Lower lobe of right lung (tissue), 2 donors: ENCODE measurements around the gene EHHADH. TPM values are rescaled to one million over a fixed set of nuclear protein-coding genes. Genes with fewer than 3 reads are reported as not detected.
A peak's percentile ranks its signal among the peaks of the same experiment; 100 is the strongest.

Experiments
- ATAC-seq, 2 donors: fragments of 200-7000 bp; cut with Tn5 transposase; one replicate each; pipeline ENCODE4 v1.9.1; 2020 to 2022; ENCODE audit warnings: mild to moderate bottlenecking in 2 of 2, moderate library complexity in 2 of 2
- DNase-seq: peaks from one replicate; pipeline ENCODE4 v3.0.0-alpha.2; 2020
- H3K27ac ChIP-seq: fragments of 200-600 bp; one replicate; pipeline ENCODE4 v1.8.0; 2022
- H3K27me3 ChIP-seq: fragments of 200-600 bp; one replicate; pipeline ENCODE4 v1.8.0; 2022; ENCODE audit warnings: low read depth
- H3K36me3 ChIP-seq: fragments of 200-600 bp; one replicate; pipeline ENCODE4 v1.8.0; 2022; ENCODE audit warnings: mild to moderate bottlenecking
- H3K4me1 ChIP-seq: fragments of 200-600 bp; one replicate; pipeline ENCODE4 v1.8.0; 2022
- H3K4me3 ChIP-seq: fragments of 200-600 bp; one replicate; pipeline ENCODE4 v1.8.0; 2022; ENCODE audit warnings: mild to moderate bottlenecking
- H3K9me3 ChIP-seq: fragments of 200-600 bp; one replicate; pipeline ENCODE4 v1.8.0; 2022
- intact Hi-C: fragments of 100-400 bp; cut with DNase I; formaldehyde crosslinking; loops from one replicate; pipeline ENCODE4 v1.11.0; 2022
- total RNA-seq: library from RNA; stranded (reverse); fragmentation: NEBNext Ultra II Directional; extraction: Animal tissue kit (Norgen Biotek cat#: 25700); gene quantifications from one replicate; pipeline ENCODE4 v1.2.1, GENCODE V29; 2021
- TF ChIP-seq, protein P1 (sequence below): fragments of 200-600 bp; IDR thresholded peaks from one replicate; pipeline ENCODE4 v1.8.0; 2022; ENCODE audit warnings: antibody characterized with exemption, mild to moderate bottlenecking
- donor health status: DM: no; HTN: yes; CAD: no; lungs with severe emphysema.

The EHHADH gene
- total RNA-seq, 1 donor from 2014 or later: 11.5 TPM

DNA sequence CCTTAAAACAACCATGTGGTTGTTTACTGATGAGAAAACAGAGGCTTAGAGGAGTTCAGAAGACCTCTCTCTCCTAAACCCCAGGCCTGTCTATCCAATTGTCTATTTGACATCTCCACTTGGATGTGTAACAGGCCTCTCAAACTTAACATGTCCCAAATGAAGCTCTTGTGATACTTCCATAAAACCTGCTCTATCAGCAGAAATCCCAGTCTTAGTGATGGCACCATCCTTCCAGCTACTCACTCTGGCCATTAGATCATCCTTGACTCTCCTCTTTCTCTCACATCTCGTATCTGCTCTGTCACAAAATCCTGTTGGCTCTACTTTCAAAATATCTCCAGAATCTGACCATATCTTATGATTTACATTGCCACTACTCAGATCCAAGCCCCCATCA, 28.8 kb downstream of the EHHADH start:
- no peak overlapping the region for H3K27ac ChIP-seq
- no peak overlapping the region for H3K4me3 ChIP-seq
- peaks cover 7% of the 10 kb centered on the region for H3K36me3 ChIP-seq
- H3K4me1 ChIP-seq: no peaks in the 10 kb centered on the region
- TF ChIP-seq, protein P1, sequence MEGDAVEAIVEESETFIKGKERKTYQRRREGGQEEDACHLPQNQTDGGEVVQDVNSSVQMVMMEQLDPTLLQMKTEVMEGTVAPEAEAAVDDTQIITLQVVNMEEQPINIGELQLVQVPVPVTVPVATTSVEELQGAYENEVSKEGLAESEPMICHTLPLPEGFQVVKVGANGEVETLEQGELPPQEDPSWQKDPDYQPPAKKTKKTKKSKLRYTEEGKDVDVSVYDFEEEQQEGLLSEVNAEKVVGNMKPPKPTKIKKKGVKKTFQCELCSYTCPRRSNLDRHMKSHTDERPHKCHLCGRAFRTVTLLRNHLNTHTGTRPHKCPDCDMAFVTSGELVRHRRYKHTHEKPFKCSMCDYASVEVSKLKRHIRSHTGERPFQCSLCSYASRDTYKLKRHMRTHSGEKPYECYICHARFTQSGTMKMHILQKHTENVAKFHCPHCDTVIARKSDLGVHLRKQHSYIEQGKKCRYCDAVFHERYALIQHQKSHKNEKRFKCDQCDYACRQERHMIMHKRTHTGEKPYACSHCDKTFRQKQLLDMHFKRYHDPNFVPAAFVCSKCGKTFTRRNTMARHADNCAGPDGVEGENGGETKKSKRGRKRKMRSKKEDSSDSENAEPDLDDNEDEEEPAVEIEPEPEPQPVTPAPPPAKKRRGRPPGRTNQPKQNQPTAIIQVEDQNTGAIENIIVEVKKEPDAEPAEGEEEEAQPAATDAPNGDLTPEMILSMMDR: no peak
- H3K27me3 ChIP-seq: no peaks in the 10 kb centered on the region
- no peak for ATAC-seq
- H3K9me3 ChIP-seq: no peaks in the 10 kb centered on the region
- no peak for DNase-seq
- intact Hi-C loops: no loop called here

DNA sequence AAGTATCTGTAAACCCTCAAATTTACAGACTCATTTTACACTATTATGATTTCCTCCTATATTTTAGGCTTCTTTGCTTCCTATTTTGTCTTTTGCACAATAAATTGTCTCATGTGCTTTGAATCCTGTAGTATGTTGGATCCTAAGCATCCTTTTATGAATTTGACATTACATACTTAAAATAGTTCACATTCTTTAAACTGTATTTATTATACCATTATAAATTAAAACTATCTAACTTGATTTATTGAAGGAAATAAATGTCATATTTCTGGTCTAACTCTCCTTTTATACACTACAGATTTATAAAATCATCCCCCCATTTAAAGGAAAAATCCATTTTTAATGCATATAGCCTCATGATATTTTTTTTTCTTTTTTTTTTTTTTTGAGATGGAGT, 32.6 kb downstream of the EHHADH start:
- Histone ChIP-seq H3K27ac (no peak overlapping the region), H3K9me3 (no peaks in the 10 kb centered on the region), H3K27me3 (no peaks in the 10 kb centered on the region), H3K4me1 (peaks cover 5% of the 10 kb centered on the region), H3K36me3 (no peaks in the 10 kb centered on the region), H3K4me3 (no peak overlapping the region)
- ATAC-seq: no peak
- intact Hi-C loops: no loop called here
- TF ChIP-seq, protein P1: no peak
- DNase-seq: no peak

DNA sequence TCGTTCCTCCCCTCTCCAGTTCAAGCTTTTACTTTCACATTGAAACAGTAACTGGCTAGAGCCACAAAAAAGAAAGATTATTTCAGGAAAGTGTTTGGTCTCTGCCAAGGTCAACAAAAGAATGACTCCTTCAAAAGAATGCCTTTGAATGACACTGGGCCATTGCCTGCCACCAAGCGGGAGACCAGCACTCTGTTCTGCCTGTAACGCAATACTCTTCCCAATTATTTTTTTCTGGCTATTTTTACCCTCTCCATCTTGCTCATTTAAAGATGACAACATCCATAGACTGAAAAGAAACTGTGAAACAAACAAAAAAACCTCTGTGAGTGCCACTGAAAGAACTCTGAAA, 37.3 kb downstream of the EHHADH start:
- Histone ChIP-seq H3K4me1 (peaks cover 5% of the 10 kb centered on the region), H3K9me3 (no peaks in the 10 kb centered on the region), H3K36me3 (no peaks in the 10 kb centered on the region), H3K27ac (peak overlapping the region; percentile 61), H3K27me3 (no peaks in the 10 kb centered on the region), H3K4me3 (peak overlapping the region; percentile 46)
- peak; percentile 76 to 95 for ATAC-seq
- DNase-seq: no peak
- intact Hi-C loops: no loop called here
- TF ChIP-seq, protein P1: peak; percentile 8

DNA sequence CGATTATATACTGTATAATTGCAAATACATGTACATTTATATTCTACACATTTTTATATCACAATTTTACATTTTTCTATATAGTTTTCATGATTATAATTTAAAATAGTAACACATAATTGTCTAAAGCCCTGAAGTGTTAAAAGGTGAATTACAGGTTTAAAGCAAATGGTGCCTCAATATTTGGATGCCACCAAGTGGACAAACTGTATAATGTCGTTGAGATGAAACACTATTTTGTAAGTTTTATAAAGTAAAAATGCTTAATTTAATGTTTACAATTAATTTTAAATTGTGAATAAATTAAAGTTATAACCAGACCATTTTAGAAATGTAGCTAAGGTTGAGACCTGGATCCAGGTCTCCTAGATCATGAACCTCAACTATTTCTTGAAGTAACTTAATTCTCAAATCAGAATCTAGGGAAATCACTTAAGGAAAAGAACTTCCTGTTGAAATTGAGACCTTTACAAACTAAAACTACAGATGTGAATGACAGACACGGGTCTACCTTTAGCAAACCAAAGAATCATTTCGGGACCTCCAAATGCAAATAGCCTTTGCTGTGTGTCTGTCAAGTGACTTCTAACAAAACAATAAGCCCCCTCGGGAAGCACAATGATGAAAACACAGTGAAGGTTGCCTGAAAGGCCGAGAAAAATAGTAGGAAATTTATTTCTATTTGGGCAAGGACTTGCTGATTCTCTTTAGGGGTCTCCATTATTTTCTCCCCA, 37.8 kb downstream of the EHHADH start:
- H3K9me3 ChIP-seq: no peaks in the 10 kb centered on the region
- TF ChIP-seq, protein P1: peak; percentile 42
- DNase-seq (no peak), ATAC-seq (peak in 1 of 2 donors; percentile 80)
- H3K27me3 ChIP-seq: no peaks in the 10 kb centered on the region
- peaks cover 5% of the 10 kb centered on the region for H3K4me1 ChIP-seq
- peak overlapping the region; percentile 46 for H3K4me3 ChIP-seq
- intact Hi-C loops: no loop called here
- H3K27ac ChIP-seq: peak overlapping the region; percentile 61
- no peaks in the 10 kb centered on the region for H3K36me3 ChIP-seq

DNA sequence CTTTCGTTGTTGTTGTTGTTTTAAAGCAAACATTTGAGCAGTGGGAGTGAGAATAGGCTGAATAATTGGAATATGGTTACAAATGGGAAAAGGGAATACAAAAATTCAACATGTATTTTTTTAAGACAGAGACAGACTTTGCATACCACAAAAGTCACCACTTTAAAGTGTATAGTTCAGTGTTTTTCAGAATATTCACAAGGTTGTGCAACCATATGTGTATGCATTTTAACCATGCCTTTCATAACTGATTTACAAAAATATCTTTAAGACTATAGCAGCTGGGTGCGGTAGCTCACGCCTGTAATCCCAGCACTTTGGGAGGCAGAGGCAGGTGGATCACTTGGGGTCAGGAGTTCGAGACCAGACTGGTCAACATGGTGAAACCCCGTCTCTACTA, 41.3 kb downstream of the EHHADH start:
- ATAC-seq (no peak), DNase-seq (no peak)
- Histone ChIP-seq H3K4me1 (peaks cover 5% of the 10 kb centered on the region), H3K36me3 (no peaks in the 10 kb centered on the region), H3K4me3 (no peak overlapping the region), H3K9me3 (no peaks in the 10 kb centered on the region), H3K27me3 (no peaks in the 10 kb centered on the region), H3K27ac (no peak overlapping the region)
- TF ChIP-seq, protein P1: no peak
- intact Hi-C loops: no loop called here
